ENCODE results near the gene TRIM9.

Gene TRIM9

DNA sequence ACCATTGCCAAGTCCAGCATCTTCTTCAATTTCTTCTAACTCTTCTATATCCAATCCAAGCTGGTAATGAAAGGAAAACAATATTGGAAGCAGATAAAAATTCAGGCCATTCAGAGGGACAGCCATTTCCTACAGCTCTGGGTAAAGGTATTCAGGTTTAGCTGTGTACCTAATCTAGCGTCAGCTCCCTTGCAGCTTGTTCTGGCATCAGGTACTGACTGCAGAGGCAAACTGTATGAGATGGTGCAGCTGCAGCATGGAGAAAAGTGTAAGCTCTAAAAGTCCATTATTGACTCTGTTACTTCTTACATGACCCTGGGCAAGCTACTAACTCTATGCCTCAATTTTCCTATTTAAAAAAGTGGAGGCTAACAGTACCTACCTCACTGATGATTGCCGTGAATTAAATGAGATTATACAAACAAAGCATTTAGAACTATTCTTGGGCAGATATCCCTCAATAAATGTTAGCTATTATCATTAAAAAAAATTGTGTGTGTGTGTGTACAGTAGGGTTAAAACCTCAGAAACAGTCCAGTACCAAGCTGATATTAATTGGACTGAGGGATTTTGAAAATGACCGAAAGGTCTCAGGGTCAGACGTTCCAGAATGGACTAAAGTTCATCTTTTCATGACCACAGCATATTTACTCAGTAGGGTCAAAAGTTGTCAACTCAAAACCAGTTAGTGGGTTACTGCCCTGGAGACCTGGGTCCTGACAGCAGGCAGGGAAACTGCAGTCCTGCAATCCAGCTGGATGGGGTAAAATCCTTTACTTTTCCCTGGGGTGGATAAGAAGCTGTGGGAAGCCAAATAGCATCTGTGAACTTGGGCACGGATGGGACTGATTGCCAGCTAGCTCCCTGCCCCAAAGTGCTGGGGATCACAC, 159.5 kb downstream of the TRIM9 start:
- DNase-seq (ENCODE audit: low spot score), result no peak

GRCh38 chr14:50932592-50933495, 162.1 kb downstream of the TRIM9 start:
- DNase-seq (ENCODE audit: low spot score), result no peak

GRCh38 chr14:50932156-50932555, 162.7 kb downstream of the TRIM9 start:
- DNase-seq (ENCODE audit: low spot score), result no peak

GRCh38 chr14:50931559-50931958, 163.3 kb downstream of the TRIM9 start:
- no peak for DNase-seq (ENCODE audit: low spot score)

DNA sequence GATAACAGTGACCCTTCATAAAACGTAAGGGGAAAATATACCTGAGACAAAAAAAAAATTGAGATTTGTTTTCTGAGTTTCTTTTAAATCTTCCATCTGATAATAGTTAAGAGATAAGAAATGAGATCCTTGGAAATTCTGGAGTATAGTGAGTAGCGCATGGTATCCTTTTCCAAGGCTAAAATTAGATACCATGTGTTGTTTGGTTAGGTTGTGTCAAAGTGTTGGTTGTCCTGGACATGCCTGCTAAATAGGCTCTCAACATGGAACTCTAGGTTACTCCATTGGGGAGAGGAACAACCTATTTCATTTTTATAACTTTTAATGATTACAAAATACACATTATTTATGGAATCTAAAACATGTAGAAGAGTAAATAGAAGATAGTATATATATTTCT, 165.4 kb downstream of the TRIM9 start:
- DNase-seq (ENCODE audit: low spot score), result no peak

- no peak for DNase-seq (ENCODE audit: low spot score)
These were observed 166.8 kb downstream of the TRIM9 start for GRCh38 chr14:50928002-50928635.

- DNase-seq (ENCODE audit: low spot score), result no peak
These were observed 168.0 kb downstream of the TRIM9 start for GRCh38 chr14:50926851-50927386.

All from RKO (cell line).